Testis (tissue), 3 donors: ENCODE data around the gene SCFD2. TPM values are rescaled to one million over a fixed set of nuclear protein-coding genes. Genes with fewer than 3 reads are reported as not detected.

Experiments
- DNase-seq: peaks from one replicate; pipeline ENCODE4 v3.0.0-alpha.2; 2019
- H3K27ac ChIP-seq, 2 donors: fragments of 200-600 bp; sonication (generic); one replicate each; pipeline ENCODE4 v1.5.1; 2019
- H3K27me3 ChIP-seq: fragments of 200-600 bp; sonication (generic); one replicate; pipeline ENCODE4 v1.5.1; 2019
- H3K36me3 ChIP-seq: fragments of 200-600 bp; sonication (generic); one replicate; pipeline ENCODE4 v1.5.1; 2017; ENCODE audit warnings: low read depth; ENCODE audit errors: missing control alignments
- H3K4me1 ChIP-seq: fragments of 200-600 bp; sonication (generic); one replicate; pipeline ENCODE4 v1.5.1; 2019
- H3K4me3 ChIP-seq, 2 donors: fragments of 200-600 bp; sonication (generic); one replicate each; pipeline ENCODE4 v1.5.1; 2017 to 2019
- H3K9me3 ChIP-seq: fragments of 200-600 bp; sonication (generic); one replicate; pipeline ENCODE4 v1.5.1; 2017
- POLR2A ChIP-seq: fragments of 450-650 bp; IDR thresholded peaks from one replicate; pipeline ENCODE4 v1.6.1; 2017; ENCODE audit warnings: antibody characterized with exemption, mild to moderate bottlenecking, moderate library complexity
- WGBS, 2 donors: methylation state at CpG; one replicate each; pipeline ENCODE4 v1.1.5; 2018; 5-methylcytosine and 5-hydroxymethylcytosine counted together
- intact Hi-C: fragments of 100-400 bp; cut with DNase I; formaldehyde crosslinking; loops from one replicate; pipeline ENCODE4 v1.15.1; 2023; ENCODE audit warnings: low total_unique reads
- polyA plus RNA-seq: library from polyadenylated mRNA; stranded (reverse); fragments of 350-450 nt; fragmentation: Illumina TruSeq; extraction: RNeasy Lipid Tissue Mini Kit (QIAGEN cat#74804); gene quantifications from one replicate; pipeline ENCODE4 v1.2.3, GENCODE V29; 2014; ENCODE audit warnings: low read depth, low replicate concordance; ENCODE audit not compliant: insufficient read depth
- total RNA-seq, 2 donors: library from RNA; depleted of rRNA; stranded (reverse); fragments of >200 nt; gene quantifications; one replicate each; pipeline ENCODE4 v1.2.3, GENCODE V29; 2016
- TF ChIP-seq, protein P1 (sequence below), 3 experiments: fragments of 450-650 bp in 2 of 3; fragments of 200-600 bp in 1 of 3; sonication (generic) in 1 of 3; IDR thresholded peaks; one replicate each; pipeline ENCODE4 v1.5.1; 2016 to 2019; ENCODE audit warnings: antibody characterized with exemption in 3 of 3, mild to moderate bottlenecking in 2 of 3, moderate library complexity in 1 of 3

The SCFD2 gene
- total and polyA plus RNA-seq, 3 donors from 2014 or later = 6.0 to 24.5 (median 21.3) TPM

DNA sequence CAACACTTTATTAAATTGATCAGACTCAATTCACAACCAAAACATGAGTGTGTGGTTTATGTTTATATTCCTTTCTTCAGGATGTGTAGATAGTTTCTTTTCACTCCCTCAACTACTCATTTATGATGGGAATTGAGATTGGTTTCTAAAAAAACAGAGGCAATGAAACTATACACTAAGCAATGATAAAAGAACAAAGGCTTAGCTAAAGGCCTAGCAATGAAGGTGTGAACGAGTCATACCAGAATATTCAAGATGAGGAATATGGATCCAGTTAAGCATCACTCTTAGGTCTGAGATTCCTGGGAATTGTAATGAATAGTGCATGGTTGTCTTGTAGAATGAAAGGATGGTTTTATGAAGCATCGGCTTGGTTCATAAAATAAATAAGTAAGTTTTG lies 521.3 kb downstream of the SCFD2 start:
- Histone ChIP-seq H3K4me3 (no peak overlapping the region), H3K27me3 (no peaks in the 10 kb centered on the region), H3K9me3 (no peaks in the 10 kb centered on the region), H3K27ac (no peak overlapping the region), H3K36me3 (no peaks in the 10 kb centered on the region), H3K4me1 (peaks cover 18% of the 10 kb centered on the region)
- TF ChIP-seq, protein P1, sequence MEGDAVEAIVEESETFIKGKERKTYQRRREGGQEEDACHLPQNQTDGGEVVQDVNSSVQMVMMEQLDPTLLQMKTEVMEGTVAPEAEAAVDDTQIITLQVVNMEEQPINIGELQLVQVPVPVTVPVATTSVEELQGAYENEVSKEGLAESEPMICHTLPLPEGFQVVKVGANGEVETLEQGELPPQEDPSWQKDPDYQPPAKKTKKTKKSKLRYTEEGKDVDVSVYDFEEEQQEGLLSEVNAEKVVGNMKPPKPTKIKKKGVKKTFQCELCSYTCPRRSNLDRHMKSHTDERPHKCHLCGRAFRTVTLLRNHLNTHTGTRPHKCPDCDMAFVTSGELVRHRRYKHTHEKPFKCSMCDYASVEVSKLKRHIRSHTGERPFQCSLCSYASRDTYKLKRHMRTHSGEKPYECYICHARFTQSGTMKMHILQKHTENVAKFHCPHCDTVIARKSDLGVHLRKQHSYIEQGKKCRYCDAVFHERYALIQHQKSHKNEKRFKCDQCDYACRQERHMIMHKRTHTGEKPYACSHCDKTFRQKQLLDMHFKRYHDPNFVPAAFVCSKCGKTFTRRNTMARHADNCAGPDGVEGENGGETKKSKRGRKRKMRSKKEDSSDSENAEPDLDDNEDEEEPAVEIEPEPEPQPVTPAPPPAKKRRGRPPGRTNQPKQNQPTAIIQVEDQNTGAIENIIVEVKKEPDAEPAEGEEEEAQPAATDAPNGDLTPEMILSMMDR (IDR thresholded peaks at IDR 0.05) = no peak
- TF ChIP-seq POLR2A = no peak
- intact Hi-C loops = no loop called here
- DNase-seq = no peak
- WGBS, 2 donors = 87 to 95% methylated on average over 2 of the region's 2 CpGs

DNA sequence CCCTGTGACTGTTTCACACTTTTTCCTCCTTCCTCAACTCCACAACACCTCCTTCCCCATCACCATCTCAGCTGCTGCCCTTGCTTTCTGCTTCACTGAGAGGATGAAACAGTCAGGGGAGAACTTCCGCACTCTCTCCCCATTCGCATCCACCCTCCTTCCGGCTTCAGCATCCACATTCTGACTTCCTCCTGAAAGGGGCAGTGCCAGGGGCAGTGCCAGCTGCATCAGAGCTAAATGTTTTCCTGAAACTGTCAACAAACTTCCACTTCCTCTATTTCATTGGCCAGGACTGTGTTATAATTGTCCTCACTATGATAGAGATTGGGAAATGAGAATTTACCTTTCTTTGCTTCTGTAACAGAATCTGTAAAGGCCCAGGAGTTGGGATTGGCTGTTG lies 521.9 kb downstream of the SCFD2 start:
- TF ChIP-seq POLR2A = no peak
- TF ChIP-seq, protein P1 (IDR thresholded peaks at IDR 0.05) = no peak
- 86 to 88% methylated on average over 3 of the region's 3 CpGs for WGBS, 2 donors

DNA sequence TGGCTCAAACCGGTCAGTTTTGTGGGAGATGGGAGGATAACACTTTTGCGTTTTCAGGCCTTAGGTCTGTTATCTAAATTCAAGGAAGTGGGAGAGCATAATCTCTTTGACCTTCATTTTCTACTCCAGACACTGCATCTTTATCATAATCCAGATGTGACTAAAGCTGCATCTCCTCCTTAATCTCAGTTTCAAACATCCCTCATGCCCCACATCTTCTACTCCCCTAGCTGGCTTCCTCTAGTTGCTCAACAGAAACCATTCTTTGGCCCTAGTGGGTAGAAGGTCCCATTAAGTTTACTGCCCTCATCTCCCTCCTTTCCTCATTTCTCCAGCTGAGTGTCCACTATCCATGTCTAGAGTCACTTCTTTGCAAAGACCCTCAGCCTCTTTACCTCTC lies 522.5 kb downstream of the SCFD2 start:
- intact Hi-C loops = no loop called here
- TF ChIP-seq, protein P1 (IDR thresholded peaks at IDR 0.05) = no peak
- 61 to 69% methylated on average over 2 of the region's 2 CpGs for WGBS, 2 donors
- Histone ChIP-seq H3K36me3 (no peaks in the 10 kb centered on the region), H3K27me3 (no peaks in the 10 kb centered on the region), H3K27ac (no peak overlapping the region), H3K4me3 (no peak overlapping the region), H3K4me1 (peaks cover 26% of the 10 kb centered on the region), H3K9me3 (no peaks in the 10 kb centered on the region)
- no peak for DNase-seq

More for the DNA sequence above, 521.9 kb downstream of the SCFD2 start:
- Histone ChIP-seq H3K4me3 (no peak overlapping the region), H3K27me3 (no peaks in the 10 kb centered on the region), H3K4me1 (peaks cover 19% of the 10 kb centered on the region), H3K27ac (no peak overlapping the region), H3K9me3 (no peaks in the 10 kb centered on the region), H3K36me3 (no peaks in the 10 kb centered on the region)
- intact Hi-C loops = no loop called here
- DNase-seq = no peak

DNA sequence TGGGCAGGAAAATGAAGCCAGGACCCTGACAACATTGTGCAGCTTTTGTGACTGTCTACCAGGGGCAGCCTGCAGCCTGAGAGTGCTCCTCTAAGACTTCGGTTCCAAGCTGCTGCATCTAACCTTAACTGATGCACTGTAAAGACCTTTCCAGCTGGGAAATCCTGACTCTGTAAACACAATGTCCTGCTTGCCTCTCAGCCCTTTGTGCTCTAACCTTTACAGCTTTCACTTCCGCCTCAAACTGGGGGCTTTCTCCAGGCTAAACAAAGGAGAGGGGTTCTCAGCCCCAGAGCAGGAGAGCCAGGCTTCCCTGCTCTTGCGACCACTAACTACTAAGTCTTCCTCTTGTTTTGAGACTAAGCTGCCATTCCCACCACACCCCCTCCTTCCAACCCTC lies 523.1 kb downstream of the SCFD2 start:
- no peaks in the 10 kb centered on the region for H3K36me3 ChIP-seq
- WGBS, 2 donors = 70 to 90% methylated on average over 3 of the region's 3 CpGs
- intact Hi-C loops = no loop called here
- H3K4me1 ChIP-seq = peaks cover 28% of the 10 kb centered on the region
- no peak for TF ChIP-seq POLR2A
- TF ChIP-seq, protein P1 (IDR thresholded peaks at IDR 0.05) = no peak
- H3K9me3 ChIP-seq = no peaks in the 10 kb centered on the region
- H3K27ac ChIP-seq = no peak overlapping the region
- no peaks in the 10 kb centered on the region for H3K27me3 ChIP-seq
- no peak for DNase-seq
- no peak overlapping the region for H3K4me3 ChIP-seq

DNA sequence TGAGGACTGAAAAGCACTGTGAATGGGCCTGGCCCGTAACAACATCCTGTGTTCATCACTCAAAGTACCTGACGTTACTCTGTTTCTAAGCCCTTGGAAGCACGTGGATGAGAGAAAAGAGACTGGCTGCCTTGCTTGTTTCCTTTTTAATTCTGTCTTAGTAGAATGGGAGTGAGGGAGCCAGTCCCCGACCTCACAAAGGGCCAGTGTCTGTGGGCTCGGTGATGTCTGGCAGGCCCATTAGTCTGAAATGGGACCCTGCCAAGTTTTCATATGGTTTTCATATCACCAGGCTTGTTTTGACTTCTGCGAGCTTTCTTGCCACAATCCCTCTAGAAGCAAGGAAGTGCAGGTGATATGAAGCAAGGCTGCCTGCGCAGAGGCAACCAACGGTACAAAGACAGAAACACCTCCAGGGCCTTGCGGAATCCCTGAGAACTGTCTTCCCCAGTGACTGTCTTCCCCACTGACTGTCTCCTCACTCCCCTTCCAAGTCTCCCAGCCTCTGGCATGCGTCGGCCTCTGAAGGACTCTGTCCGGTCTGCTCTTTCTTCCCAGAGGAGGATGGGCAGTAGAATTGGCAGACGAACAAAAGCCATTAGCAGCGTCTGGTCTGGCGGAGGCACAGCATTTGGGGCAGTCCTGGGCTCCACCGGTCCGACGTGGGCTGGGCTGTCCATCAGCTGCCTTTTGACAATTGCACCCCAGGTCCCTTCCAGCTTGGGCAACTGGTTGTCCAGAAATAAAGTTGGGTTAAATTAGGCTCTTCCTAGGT lies 524.0 kb downstream of the SCFD2 start:
- Histone ChIP-seq H3K27me3 (no peaks in the 10 kb centered on the region), H3K4me1 (peaks cover 28% of the 10 kb centered on the region), H3K27ac (no peak overlapping the region), H3K4me3 (no peak overlapping the region), H3K36me3 (no peaks in the 10 kb centered on the region), H3K9me3 (no peaks in the 10 kb centered on the region)
- intact Hi-C loops = no loop called here
- DNase-seq = no peak
- WGBS, 2 donors = 51 to 74% methylated on average over 18 of the region's 18 CpGs
- TF ChIP-seq, protein P1 (IDR thresholded peaks at IDR 0.05) = no peak
- no peak for TF ChIP-seq POLR2A
